ENCODE measurements around the gene CAMK2D. TPM values are rescaled to one million over a fixed set of nuclear protein-coding genes. Genes with fewer than 3 reads are reported as not detected.

Gene CAMK2D
- total RNA-seq, 2 experiments from 2014 or later = 104 to 120 TPM

GRCh38 chr4:113675731-113676697, 85.5 kb downstream of the CAMK2D start:
- TF ChIP-seq EZH2phosphoT487 (IDR thresholded peaks at IDR 0.05; ENCODE audit: borderline replicate concordance, low read depth, low read length) = no peak
- TF ChIP-seq, protein P1, sequence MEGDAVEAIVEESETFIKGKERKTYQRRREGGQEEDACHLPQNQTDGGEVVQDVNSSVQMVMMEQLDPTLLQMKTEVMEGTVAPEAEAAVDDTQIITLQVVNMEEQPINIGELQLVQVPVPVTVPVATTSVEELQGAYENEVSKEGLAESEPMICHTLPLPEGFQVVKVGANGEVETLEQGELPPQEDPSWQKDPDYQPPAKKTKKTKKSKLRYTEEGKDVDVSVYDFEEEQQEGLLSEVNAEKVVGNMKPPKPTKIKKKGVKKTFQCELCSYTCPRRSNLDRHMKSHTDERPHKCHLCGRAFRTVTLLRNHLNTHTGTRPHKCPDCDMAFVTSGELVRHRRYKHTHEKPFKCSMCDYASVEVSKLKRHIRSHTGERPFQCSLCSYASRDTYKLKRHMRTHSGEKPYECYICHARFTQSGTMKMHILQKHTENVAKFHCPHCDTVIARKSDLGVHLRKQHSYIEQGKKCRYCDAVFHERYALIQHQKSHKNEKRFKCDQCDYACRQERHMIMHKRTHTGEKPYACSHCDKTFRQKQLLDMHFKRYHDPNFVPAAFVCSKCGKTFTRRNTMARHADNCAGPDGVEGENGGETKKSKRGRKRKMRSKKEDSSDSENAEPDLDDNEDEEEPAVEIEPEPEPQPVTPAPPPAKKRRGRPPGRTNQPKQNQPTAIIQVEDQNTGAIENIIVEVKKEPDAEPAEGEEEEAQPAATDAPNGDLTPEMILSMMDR (conservative IDR thresholded peaks at IDR 0.05; ENCODE audit: low read length) = no peak
- no peak overlapping the region for H3K27ac ChIP-seq (ENCODE audit: low read depth, low read length, poor library complexity, severe bottlenecking)
- H2AFZ ChIP-seq (ENCODE audit: low read length) = no peak overlapping the region
- no peak overlapping the region for H3K4me3 ChIP-seq (ENCODE audit: low read depth, low read length, poor library complexity, severe bottlenecking)
- POLR2A ChIA-PET = interaction anchor here (1.1 to 10.3 kb wide), 4 partner anchors 14 to 960 kb away, joined by 3 to 64 read pairs (median 21); no protein-coding TSS in a partner anchor
- H3K9me2 ChIP-seq (ENCODE audit: insufficient read depth, low read length) = no peaks in the 10 kb centered on the region
- peaks cover 18% of the 10 kb centered on the region; the same call in 1 of the 2 replicates for H3K9me3 ChIP-seq (ENCODE audit: low read length)
- no peak for DNase-seq (ENCODE audit: low spot score)
- peaks cover 78% of the 10 kb centered on the region for H3K36me3 ChIP-seq (ENCODE audit: insufficient read depth, low read length)
- intact Hi-C loops (cut with micrococcal nuclease; ENCODE audit: unreplicated experiment) = no loop called here
- H4K20me1 ChIP-seq (ENCODE audit: insufficient read depth, low read length) = no peaks in the 10 kb centered on the region
- peaks cover 64% of the 10 kb centered on the region for H3K4me1 ChIP-seq (ENCODE audit: insufficient read depth, low read length, poor library complexity, severe bottlenecking)
- peaks cover 94% of the 10 kb centered on the region for H3K79me2 ChIP-seq (ENCODE audit: insufficient read depth, low read depth, low read length)
- CTCF ChIA-PET (ENCODE audit: unreplicated experiment) = no interaction called here
- BruUV-seq (replicated peaks) = no TSS peak
- peak overlapping the region; percentile 41; the same call in 1 of the 2 replicates for H3K4me2 ChIP-seq (ENCODE audit: low read length)

DNA sequence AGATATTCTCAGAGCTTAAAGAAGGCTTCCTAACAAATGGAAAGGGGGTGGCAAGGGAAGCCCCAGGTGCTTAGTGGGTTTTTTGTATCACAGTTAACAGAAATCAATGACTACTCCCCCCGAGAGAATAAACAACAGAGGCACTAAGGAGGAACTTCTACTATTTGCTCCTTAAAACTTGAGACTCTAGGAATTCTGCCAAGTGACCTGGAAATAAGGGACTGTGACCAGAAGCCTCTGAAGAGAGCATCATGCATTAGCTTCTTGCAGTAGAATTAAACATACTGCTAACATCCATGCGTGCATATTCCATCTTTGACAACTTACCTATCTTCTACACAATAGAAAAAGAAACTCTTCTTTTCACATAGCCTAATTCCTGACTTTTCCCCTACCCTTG, 86.8 kb downstream of the CAMK2D start:
- peaks cover 64% of the 10 kb centered on the region for H3K4me1 ChIP-seq (ENCODE audit: insufficient read depth, low read length, poor library complexity, severe bottlenecking)
- ChIA-PET CTCF (ENCODE audit: unreplicated experiment) (interaction anchor here (0.5 kb wide), 1 partner anchor 127 kb away, joined by 3 read pairs; no protein-coding TSS in a partner anchor), POLR2A (interaction anchor here (0.6 to 10.3 kb wide), 5 partner anchors 9 to 1735 kb away, joined by 3 to 64 read pairs (median 5); no protein-coding TSS in a partner anchor)
- peaks cover 5% of the 10 kb centered on the region; the same call in 1 of the 2 replicates for H3K9me3 ChIP-seq (ENCODE audit: low read length)
- BruUV-seq (replicated peaks) = no TSS peak
- peak overlapping the region; percentile 41 for H3K4me2 ChIP-seq (ENCODE audit: low read length)
- peaks cover 68% of the 10 kb centered on the region for H3K36me3 ChIP-seq (ENCODE audit: insufficient read depth, low read length)
- TF ChIP-seq EZH2phosphoT487 (IDR thresholded peaks at IDR 0.05; ENCODE audit: borderline replicate concordance, low read depth, low read length) = no peak
- H3K79me2 ChIP-seq (ENCODE audit: insufficient read depth, low read depth, low read length) = peaks cover 81% of the 10 kb centered on the region
- H3K4me3 ChIP-seq (ENCODE audit: low read depth, low read length, poor library complexity, severe bottlenecking) = no peak overlapping the region
- intact Hi-C loops (cut with micrococcal nuclease; ENCODE audit: unreplicated experiment) = no loop called here
- H4K20me1 ChIP-seq (ENCODE audit: insufficient read depth, low read length) = no peaks in the 10 kb centered on the region
- peak overlapping the region; percentile 39 for H3K27ac ChIP-seq (ENCODE audit: low read depth, low read length, poor library complexity, severe bottlenecking)
- no peak for DNase-seq (ENCODE audit: low spot score)
- H3K9me2 ChIP-seq (ENCODE audit: insufficient read depth, low read length) = no peaks in the 10 kb centered on the region
- H2AFZ ChIP-seq (ENCODE audit: low read length) = no peak overlapping the region

DNA sequence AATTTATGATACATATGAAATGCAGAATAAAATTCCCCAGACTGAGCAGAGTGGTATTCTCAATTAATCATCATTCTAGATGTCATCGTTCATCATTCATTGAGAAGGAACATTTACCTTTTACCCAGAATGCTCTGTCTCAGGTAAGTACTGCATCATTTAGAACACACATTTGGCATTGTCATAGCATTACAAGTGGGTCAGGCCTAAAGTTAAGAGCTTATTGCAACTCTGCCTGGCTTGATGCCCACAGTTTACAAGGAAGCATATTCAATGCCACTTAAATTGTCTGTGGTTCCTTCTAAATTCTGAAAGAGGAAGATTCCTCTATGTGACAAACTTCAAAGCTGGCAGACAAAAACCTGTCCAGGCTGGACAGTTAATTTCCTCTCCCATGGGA, 87.3 kb downstream of the CAMK2D start:
- CTCF ChIA-PET (ENCODE audit: unreplicated experiment) = interaction anchor here (0.5 kb wide), 1 partner anchor 127 kb away, joined by 3 read pairs; no protein-coding TSS in a partner anchor
- peak overlapping the region; percentile 39 for H3K27ac ChIP-seq (ENCODE audit: low read depth, low read length, poor library complexity, severe bottlenecking)
- no peak overlapping the region for H2AFZ ChIP-seq (ENCODE audit: low read length)
- H3K4me2 ChIP-seq (ENCODE audit: low read length) = peak overlapping the region; percentile 41
- peaks cover 68% of the 10 kb centered on the region for H3K36me3 ChIP-seq (ENCODE audit: insufficient read depth, low read length)
- peaks cover under 1% of the 10 kb centered on the region; the same call in 1 of the 2 replicates for H3K9me3 ChIP-seq (ENCODE audit: low read length)
- no peaks in the 10 kb centered on the region for H3K9me2 ChIP-seq (ENCODE audit: insufficient read depth, low read length)
- no peak overlapping the region for H3K4me3 ChIP-seq (ENCODE audit: low read depth, low read length, poor library complexity, severe bottlenecking)
- peaks cover 63% of the 10 kb centered on the region for H3K4me1 ChIP-seq (ENCODE audit: insufficient read depth, low read length, poor library complexity, severe bottlenecking)
- BruUV-seq (replicated peaks) = no TSS peak
- intact Hi-C loops (cut with micrococcal nuclease; ENCODE audit: unreplicated experiment) = no loop called here
- peaks cover 76% of the 10 kb centered on the region; the same call in 1 of the 2 replicates for H3K79me2 ChIP-seq (ENCODE audit: insufficient read depth, low read depth, low read length)
- H4K20me1 ChIP-seq (ENCODE audit: insufficient read depth, low read length) = no peaks in the 10 kb centered on the region
- DNase-seq (ENCODE audit: low spot score) = peak; percentile 35
- POLR2A ChIA-PET = interaction anchor here (0.6 to 10.3 kb wide), 5 partner anchors 9 to 1735 kb away, joined by 3 to 64 read pairs (median 5); no protein-coding TSS in a partner anchor
- TF ChIP-seq EZH2phosphoT487 (IDR thresholded peaks at IDR 0.05; ENCODE audit: borderline replicate concordance, low read depth, low read length) = no peak
- TF ChIP-seq, protein P1 (conservative IDR thresholded peaks at IDR 0.05; ENCODE audit: low read length) = no peak

Measured in OCI-LY7 (cell line).